GM21825 (cell line): ENCODE results near the gene S100A16.

Source experiments
- ATAC-seq: cut with Tn5 transposase; IDR thresholded peaks from one replicate; pipeline ENCODE4 v1.9.1; 2021; ENCODE audit warnings: mild to moderate bottlenecking, moderate library complexity; ENCODE audit not compliant: unreplicated experiment

Gene S100A16

DNA sequence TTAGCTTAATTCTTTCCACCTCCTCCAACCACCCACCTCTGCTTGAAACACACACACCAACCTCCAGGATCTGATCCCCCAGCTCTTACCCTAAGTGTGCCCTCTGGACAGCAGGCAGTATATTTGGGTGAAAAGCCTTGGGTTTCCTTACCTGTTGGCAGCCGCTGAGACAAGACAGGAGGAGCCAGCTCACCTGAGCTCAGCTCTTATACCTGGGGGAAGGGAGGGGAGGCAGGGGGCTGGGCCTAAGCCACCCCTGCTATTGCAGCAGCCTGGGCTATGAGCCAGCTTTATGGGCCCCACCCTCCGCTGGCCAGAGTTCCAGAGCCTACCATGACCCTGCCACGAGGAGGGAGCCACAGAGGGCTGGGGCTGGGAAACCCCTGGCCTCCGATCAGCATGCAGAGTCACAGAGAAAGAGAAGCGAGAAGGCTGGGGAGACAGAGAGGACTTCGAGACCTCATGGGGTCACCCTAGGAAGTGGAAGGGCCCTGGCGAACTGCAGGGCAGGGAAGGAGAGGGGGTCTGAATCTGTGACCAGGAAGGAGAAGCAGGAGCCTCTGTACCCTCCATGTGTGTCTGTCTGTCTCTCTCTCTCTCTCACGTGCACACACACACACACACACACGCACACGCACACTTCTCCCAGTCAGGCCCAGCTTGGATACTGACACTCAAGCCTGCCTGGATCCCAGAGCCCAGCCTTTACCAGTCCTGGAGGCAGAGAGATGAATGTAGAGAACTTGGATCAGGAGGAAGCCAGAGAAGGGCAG lies 3.4 kb upstream of the S100A16 start, which contains the start of gene S100A14:
Gene S100A14, minus strand, starts transcription at position 182 of the 773 bp plus-strand sequence. CDS start 467 bp downstream, outside the sequence.
- ATAC-seq, result no peak

- no peak for ATAC-seq
Observed at GRCh38 chr1:153615406-153615805, 2.5 kb upstream of the S100A16 start.

DNA sequence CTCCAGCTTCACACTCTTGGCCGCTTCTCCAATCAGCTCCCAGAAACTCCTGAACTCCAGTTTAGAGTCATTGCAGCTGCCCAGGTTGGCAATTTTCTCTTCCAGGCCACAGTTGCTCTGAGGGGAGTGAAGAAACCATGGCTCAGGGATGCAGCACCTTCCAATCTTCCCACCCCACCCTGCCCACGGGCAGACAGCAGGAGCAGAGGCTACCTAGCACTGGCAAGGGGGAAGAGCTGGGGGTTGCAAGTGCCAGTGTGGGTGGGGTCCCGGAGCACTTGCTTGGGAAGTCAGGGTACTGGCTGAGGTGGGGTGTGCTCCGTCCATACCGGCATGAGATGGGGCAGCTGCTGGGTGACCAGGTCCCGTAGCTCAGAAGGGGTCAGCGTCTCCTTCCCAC lies 2.0 kb upstream of the S100A16 start:
- no peak for ATAC-seq

- ATAC-seq, result no peak
Observed at GRCh38 chr1:153614189-153614900, 1.4 kb upstream of the S100A16 start.

- ATAC-seq, result no peak
Observed at GRCh38 chr1:153613406-153613805, 469 bp upstream of the S100A16 start.

- ATAC-seq, result no peak
Observed at GRCh38 chr1:153612111-153612754, 704 bp downstream of the S100A16 start.

- no peak for ATAC-seq
Observed at GRCh38 chr1:153611356-153611755, 1.6 kb downstream of the S100A16 start.

DNA sequence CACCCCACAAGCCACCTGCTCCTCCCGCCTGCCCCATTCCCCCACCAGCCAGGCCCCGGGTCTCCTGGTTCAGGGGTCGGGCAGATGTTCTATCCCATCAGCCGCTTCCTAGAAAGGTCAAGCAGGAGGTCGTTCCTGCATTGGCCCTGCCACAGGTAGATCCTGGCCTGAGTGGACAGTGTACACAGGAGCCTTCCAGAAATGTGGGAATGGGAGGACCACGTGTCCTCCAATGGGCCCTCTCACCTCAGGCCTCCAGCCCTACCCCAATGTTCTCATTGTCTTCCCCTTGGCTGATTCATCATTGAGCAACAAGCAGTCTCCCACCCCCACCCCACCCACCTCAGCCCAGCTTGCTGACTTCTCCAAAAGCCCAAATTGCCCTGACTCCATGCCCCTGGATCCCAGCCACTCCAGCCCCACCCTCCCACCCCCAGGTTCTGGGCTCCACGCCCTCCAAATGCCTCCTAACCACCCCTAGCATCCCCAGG lies 2.1 kb downstream of the S100A16 start:
- no peak for ATAC-seq

- ATAC-seq, result no peak
Observed at GRCh38 chr1:153610334-153610733, 2.6 kb downstream of the S100A16 start.

DNA sequence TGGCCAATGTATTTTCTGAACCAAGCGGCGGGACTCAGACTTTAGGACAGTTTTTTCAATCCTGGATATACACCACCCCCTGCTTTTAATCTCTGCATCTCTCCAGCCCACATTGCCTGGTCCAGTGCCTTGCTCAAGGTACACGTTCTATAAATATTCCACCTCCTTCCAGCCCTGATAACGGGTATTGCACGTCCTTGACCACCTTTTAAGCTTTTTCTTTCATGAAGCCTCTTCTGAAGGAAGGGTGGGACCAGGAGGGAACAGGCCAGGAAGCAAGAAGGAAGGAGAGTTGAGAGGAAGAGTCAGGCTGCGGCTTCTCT lies 3.4 kb downstream of the S100A16 start:
- no peak for ATAC-seq

- no peak for ATAC-seq
Observed at GRCh38 chr1:153608742-153609584, 4.0 kb downstream of the S100A16 start.

- ATAC-seq, result no peak
Observed at GRCh38 chr1:153608089-153608682, 4.8 kb downstream of the S100A16 start.

- ATAC-seq, result no peak
Observed at GRCh38 chr1:153607381-153607780, 5.6 kb downstream of the S100A16 start.

GRCh38 chr1:153606194-153606593 lies 6.7 kb downstream of the S100A16 start:
- no peak for ATAC-seq

GRCh38 chr1:153602749-153603148 lies 10.2 kb downstream of the S100A16 start:
- ATAC-seq, result no peak

DNA sequence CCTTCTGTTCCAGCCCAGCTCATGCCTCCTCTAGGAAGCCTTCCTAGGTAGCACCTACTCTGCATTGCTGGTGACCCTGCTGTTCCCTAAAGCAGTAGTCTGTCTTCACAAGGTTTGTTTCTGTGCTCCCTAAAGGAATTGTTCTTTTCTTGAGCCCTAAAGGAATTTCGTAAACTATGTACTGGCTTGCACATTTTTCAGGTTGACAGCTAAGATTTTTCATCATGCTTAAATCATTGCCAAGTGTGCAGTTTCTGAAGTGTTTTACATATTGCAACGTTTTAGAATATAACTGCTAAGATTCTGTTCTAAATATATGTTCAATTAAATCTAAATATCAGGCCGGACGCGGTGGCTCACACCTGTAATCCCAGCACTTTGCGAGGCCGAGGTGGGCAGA lies 13.1 kb downstream of the S100A16 start:
- ATAC-seq, result no peak

DNA sequence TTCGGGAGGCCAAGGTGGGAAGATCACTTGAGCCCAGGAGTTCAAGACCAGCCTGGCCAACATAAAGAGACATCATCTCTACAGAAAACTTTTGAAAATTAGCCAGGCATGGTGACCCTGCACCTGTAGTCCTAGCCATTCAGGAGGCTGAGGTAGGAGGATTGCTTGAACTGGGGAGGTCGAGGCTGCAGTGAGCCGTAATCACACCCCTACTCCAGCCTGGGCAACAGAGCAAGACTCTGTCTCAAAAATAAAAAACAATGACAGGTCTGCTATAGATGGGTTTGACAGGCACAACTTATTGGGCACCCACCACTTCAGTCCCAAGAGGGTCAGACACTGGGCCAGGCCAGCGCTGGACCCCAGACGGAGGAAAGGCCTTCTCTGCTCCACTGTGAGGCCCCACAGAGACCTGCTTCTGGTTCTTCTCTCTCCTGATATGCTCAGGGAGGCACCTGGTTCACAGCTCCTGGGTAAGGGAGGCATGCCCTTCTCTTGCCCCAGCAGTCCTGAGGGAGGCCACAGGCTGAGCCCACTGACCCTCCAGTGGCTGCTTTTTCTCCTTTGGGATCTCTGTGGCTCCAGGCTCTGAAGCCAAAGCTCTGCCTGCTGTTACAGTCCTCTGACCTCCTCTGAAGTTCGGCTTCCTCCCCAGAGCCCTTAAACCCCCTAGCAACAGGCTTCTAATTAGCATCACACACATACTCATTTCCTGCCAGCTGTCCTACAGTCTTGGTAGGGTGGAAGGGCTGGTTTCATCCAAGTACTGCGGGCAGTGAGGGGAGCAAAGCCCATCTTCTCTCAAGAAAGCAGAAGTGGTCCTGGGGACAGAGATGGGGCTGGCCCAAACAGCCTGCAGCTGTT lies 14.4 kb downstream of the S100A16 start:
- ATAC-seq, result peak; percentile 98

GRCh38 chr1:153597206-153597605 lies 15.7 kb downstream of the S100A16 start:
- ATAC-seq, result no peak

- ATAC-seq, result no peak
Observed at GRCh38 chr1:153592748-153593147, 20.2 kb downstream of the S100A16 start.
